ENCODE data around the gene GPATCH8. TPM values are rescaled to one million over a fixed set of nuclear protein-coding genes. Genes with fewer than 3 reads are reported as not detected.

The GPATCH8 gene
- polyA plus RNA-seq, 3 donors, result 8.8 to 15.9 (median 14.9) TPM

DNA sequence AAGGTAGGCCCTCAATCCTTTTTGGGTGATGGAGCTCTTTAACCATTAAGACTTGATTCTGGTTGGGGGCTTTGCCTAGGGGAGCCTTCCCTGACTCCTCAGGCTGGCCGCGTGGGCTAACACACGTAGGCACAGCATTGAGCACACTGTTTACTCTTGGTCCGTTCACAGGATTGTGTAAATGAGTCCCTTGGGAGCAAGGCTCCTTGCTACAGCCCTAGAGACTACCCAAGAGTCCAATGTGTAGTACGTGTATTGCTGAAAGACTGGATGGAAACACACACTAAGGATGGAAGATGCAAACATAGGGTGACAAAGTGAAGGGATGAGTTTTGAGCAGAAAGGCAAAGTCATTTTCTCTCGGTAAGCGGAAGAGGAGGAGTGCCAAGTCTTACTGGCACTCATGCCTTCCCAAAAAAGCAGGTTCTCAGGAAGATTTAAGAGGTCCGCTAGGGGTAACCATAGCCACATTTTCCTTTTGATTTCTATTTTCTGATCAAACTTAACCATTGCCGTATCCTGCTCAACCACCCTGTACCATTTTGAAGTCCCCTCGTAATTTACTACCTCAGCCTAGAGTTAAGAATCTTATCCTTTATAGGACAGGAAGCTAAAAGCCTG lies 112.8 kb downstream of the GPATCH8 start:
- Mint-ChIP-seq H3K4me1 (peaks cover 26% of the 10 kb centered on the region), H3K36me3 (peaks cover 0 to 4% of the 10 kb centered on the region in 2 donors), H3K4me3 (no peak overlapping the region), H3K27me3 (ENCODE audit: low read depth in 3 of 3) (peaks cover 11 to 25% (median 18%) of the 10 kb centered on the region in 3 donors), H3K27ac (peak overlapping the region in 1 of 7 donors; percentile 35), H3K9me3 (peaks cover 0 to 2% (median 0%) of the 10 kb centered on the region in 7 donors)
- H3K79me2 ChIP-seq (ENCODE audit: insufficient read depth, low read length), result no peaks in the 10 kb centered on the region
- peaks cover 3 to 17% of the 10 kb centered on the region in 2 donors for H3K27me3 ChIP-seq (ENCODE audit: control insufficient read depth in 2 of 2, insufficient read depth in 2 of 2, low read length in 2 of 2)
- H3K4me3 ChIP-seq (replicated peaks in 1 of 3; ENCODE audit: low read depth in 2 of 3, low read length in 3 of 3), result no peak overlapping the region
- H3K9me3 ChIP-seq (replicated peaks in 1 of 2; ENCODE audit: control insufficient read depth in 1 of 2, insufficient read depth in 1 of 2, low read length in 2 of 2), result no peaks in the 10 kb centered on the region
- intact Hi-C loops (cut with micrococcal nuclease), result no loop called here
- H3K4me1 ChIP-seq (ENCODE audit: control insufficient read depth in 1 of 2, insufficient read depth in 2 of 2, low read length in 2 of 2), result peaks cover 19 to 20% of the 10 kb centered on the region in 2 donors
- no peak overlapping the region for H3K9ac ChIP-seq (ENCODE audit: insufficient read depth, low read length, poor library complexity, severe bottlenecking)
- 49% methylated on average over 7 of the region's 10 CpGs for WGBS (ENCODE audit: insufficient coverage)
- no peaks in the 10 kb centered on the region for H4K20me1 ChIP-seq (ENCODE audit: insufficient read depth, low read length)
- H2AFZ ChIP-seq (ENCODE audit: insufficient read depth, low read depth, low read length, poor library complexity, severe bottlenecking), result peak overlapping the region; percentile 7
- TF ChIP-seq CTCF (IDR thresholded peaks at IDR 0.05), result no peak
- no peak overlapping the region for H3K4me2 ChIP-seq (replicated peaks; ENCODE audit: extremely low read depth, low read length, poor library complexity, severe bottlenecking)
- DNase-seq, result no peak
- H3K36me3 ChIP-seq (replicated peaks in 1 of 2; ENCODE audit: control insufficient read depth in 1 of 2, insufficient read depth in 2 of 2, low read length in 2 of 2), result no peaks in the 10 kb centered on the region
- H3K27ac ChIP-seq (ENCODE audit: low read depth in 1 of 2, low read length in 2 of 2), result no peak overlapping the region

DNA sequence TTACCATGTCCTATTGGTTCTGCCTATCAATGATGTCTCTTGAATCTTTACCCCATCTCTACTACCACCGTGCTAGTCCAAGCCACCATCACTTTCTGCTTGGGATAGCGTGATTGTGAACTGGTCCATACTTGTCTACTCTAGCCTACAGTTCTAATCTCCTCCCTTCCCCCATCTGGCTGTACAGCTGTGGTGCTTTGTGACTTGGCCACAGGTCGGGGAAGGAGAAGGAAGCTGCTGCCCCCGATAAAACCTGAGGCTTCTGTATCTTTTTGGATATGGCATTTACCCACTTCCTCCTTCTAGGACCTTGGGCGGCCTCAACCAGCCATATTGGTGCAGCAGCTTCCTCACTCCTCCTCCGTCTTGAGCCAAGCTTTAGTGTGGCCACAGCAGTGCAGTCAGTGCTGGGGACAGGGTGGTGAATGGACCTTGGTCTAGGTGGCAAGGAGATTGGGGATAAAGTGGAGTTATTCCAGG lies 113.4 kb downstream of the GPATCH8 start:
- Histone ChIP-seq H4K20me1 (ENCODE audit: insufficient read depth, low read length) (no peaks in the 10 kb centered on the region), H3K4me2 (replicated peaks; ENCODE audit: extremely low read depth, low read length, poor library complexity, severe bottlenecking) (peak overlapping the region; percentile 19), H3K79me2 (ENCODE audit: insufficient read depth, low read length) (no peaks in the 10 kb centered on the region), H3K9ac (ENCODE audit: insufficient read depth, low read length, poor library complexity, severe bottlenecking) (no peak overlapping the region), H3K4me1 (ENCODE audit: control insufficient read depth in 1 of 2, insufficient read depth in 2 of 2, low read length in 2 of 2) (peaks cover 24 to 25% of the 10 kb centered on the region in 2 donors), H3K27ac (ENCODE audit: low read depth in 1 of 2, low read length in 2 of 2) (no peak overlapping the region), H3K27me3 (ENCODE audit: control insufficient read depth in 2 of 2, insufficient read depth in 2 of 2, low read length in 2 of 2) (peaks cover 3 to 20% of the 10 kb centered on the region in 2 donors), H2AFZ (ENCODE audit: insufficient read depth, low read depth, low read length, poor library complexity, severe bottlenecking) (peak overlapping the region; percentile 7), H3K4me3 (replicated peaks in 1 of 3; ENCODE audit: low read depth in 2 of 3, low read length in 3 of 3) (no peak overlapping the region), H3K9me3 (replicated peaks in 1 of 2; ENCODE audit: control insufficient read depth in 1 of 2, insufficient read depth in 1 of 2, low read length in 2 of 2) (no peaks in the 10 kb centered on the region), H3K36me3 (replicated peaks in 1 of 2; ENCODE audit: control insufficient read depth in 1 of 2, insufficient read depth in 2 of 2, low read length in 2 of 2) (no peaks in the 10 kb centered on the region)
- Mint-ChIP-seq H3K36me3 (peaks cover 0 to 4% of the 10 kb centered on the region in 2 donors), H3K27ac (peak overlapping the region in 1 of 7 donors; percentile 76), H3K4me1 (peaks cover 30% of the 10 kb centered on the region), H3K27me3 (ENCODE audit: low read depth in 3 of 3) (peaks cover 14 to 28% (median 23%) of the 10 kb centered on the region in 3 donors), H3K9me3 (peaks cover 0 to 2% (median 0%) of the 10 kb centered on the region in 7 donors), H3K4me3 (peak overlapping the region in 1 of 2 donors; percentile 68)
- no peak for TF ChIP-seq CTCF (IDR thresholded peaks at IDR 0.05)
- peak; percentile 18 to 41 (median 37) for DNase-seq
- 8% methylated on average over 2 of the region's 6 CpGs for WGBS (ENCODE audit: insufficient coverage)
- intact Hi-C loops (cut with micrococcal nuclease), result no loop called here
